Dedifferentiated amniotic fluid mesenchymal stem cell (primary cell): ENCODE measurements around the gene IRS1.
"Not testable (repeated sequence)": the region's sequence is repeated elsewhere in the genome, so short reads cannot be mapped to it uniquely, and the experiment has no call there.

Source experiments
- DNase-seq: peaks from one replicate; pipeline ENCODE4 v3.0.0-alpha.2; 2016; ENCODE audit errors: extremely low spot score

IRS1 gene

GRCh38 chr2:226799211-226799975, at the start of gene IRS1:
IRS1 (minus strand) TSS chr2:226799820; CDS start chr2:226798738, 1,082 bp downstream.
- DNase-seq = peak; percentile 67

- DNase-seq = no peak
These were observed 49.7 kb upstream of the IRS1 start for GRCh38 chr2:226849349-226849748.

- DNase-seq = no peak
These were observed 47.9 kb upstream of the IRS1 start for GRCh38 chr2:226847511-226847910.

GRCh38 chr2:226847090-226847489, 47.5 kb upstream of the IRS1 start:
- DNase-seq = no peak

- no peak for DNase-seq
These were observed 45.9 kb upstream of the IRS1 start for GRCh38 chr2:226845386-226846116.

- DNase-seq = not testable (repeated sequence)
These were observed 43.4 kb upstream of the IRS1 start for GRCh38 chr2:226843001-226843400.

- DNase-seq = no peak
These were observed 40.3 kb upstream of the IRS1 start for GRCh38 chr2:226839951-226840350.

GRCh38 chr2:226839161-226839560, 39.5 kb upstream of the IRS1 start:
- DNase-seq = no peak

GRCh38 chr2:226838722-226839121, 39.1 kb upstream of the IRS1 start:
- DNase-seq = no peak

GRCh38 chr2:226837787-226838603, 38.4 kb upstream of the IRS1 start:
- DNase-seq = no peak

GRCh38 chr2:226837334-226837733, 37.7 kb upstream of the IRS1 start:
- no peak for DNase-seq

GRCh38 chr2:226836548-226836885, 36.9 kb upstream of the IRS1 start:
- no peak for DNase-seq

- DNase-seq = peak; percentile 87
These were observed 36.4 kb upstream of the IRS1 start, which contains the start of gene RHBDD1 for GRCh38 chr2:226835796-226836547. RHBDD1 (plus strand) TSS chr2:226836054; CDS start chr2:226864694, 28,640 bp downstream.

- no peak for DNase-seq
These were observed 35.8 kb upstream of the IRS1 start for GRCh38 chr2:226835420-226835795.

GRCh38 chr2:226834880-226835279, 35.3 kb upstream of the IRS1 start:
- DNase-seq = not testable (repeated sequence)

GRCh38 chr2:226832061-226832460, 32.4 kb upstream of the IRS1 start:
- DNase-seq = no peak

- no peak for DNase-seq
These were observed 31.6 kb upstream of the IRS1 start for GRCh38 chr2:226831266-226831665.

GRCh38 chr2:226829721-226830631, 30.4 kb upstream of the IRS1 start:
- DNase-seq = no peak

GRCh38 chr2:226828191-226828590, 28.6 kb upstream of the IRS1 start:
- no peak for DNase-seq

- no peak for DNase-seq
These were observed 25.4 kb upstream of the IRS1 start for GRCh38 chr2:226825056-226825455.

GRCh38 chr2:226818930-226819329, 19.3 kb upstream of the IRS1 start:
- no peak for DNase-seq
